Activated CD8-positive, alpha-beta T cell treated with anti-CD3 and anti-CD28 coated beads, Interleukin-2, amount 10 ng/mL, durations not matched to agents 7 days and 5 days (primary cell): ENCODE data around the gene THSD7A. TPM values are rescaled to one million over a fixed set of nuclear protein-coding genes. Genes with fewer than 3 reads are reported as not detected.

ENCODE experiments used
- ATAC-seq: fragments of 150-1000 bp; cut with Tn5 transposase; one replicate; pipeline ENCODE4 v1.10.0; 2021; ENCODE audit warnings: moderate library complexity
- CTCF ChIA-PET: fragments of 350-600 bp; sonication (Branson Sonifier 250); formaldehyde crosslinking; loops from one replicate; lab custom pipeline; 2021; ENCODE audit warnings: antibody characterized with exemption; lab: Charles Lee
- POLR2A ChIA-PET: fragments of 350-600 bp; sonication (Branson Sonifier 250); formaldehyde crosslinking; loops from one replicate; lab custom pipeline; 2021; ENCODE audit warnings: antibody characterized with exemption; lab: Charles Lee
- DNase-seq: peaks from one replicate; pipeline ENCODE4 v3.0.0-alpha.2; 2020
- H3K27ac Mint-ChIP-seq: one replicate; pipeline ENCODE4 v1.8.0; 2021; ENCODE audit warnings: mild to moderate bottlenecking, mixed read lengths
- H3K27me3 Mint-ChIP-seq: one replicate; pipeline ENCODE4 v1.8.0; 2021; ENCODE audit warnings: low read depth, mixed read lengths
- H3K36me3 Mint-ChIP-seq: one replicate; pipeline ENCODE4 v1.8.0; 2021; ENCODE audit warnings: low read depth, mixed read lengths
- H3K4me1 Mint-ChIP-seq: one replicate; pipeline ENCODE4 v1.8.0; 2021; ENCODE audit warnings: low read depth, mixed read lengths
- H3K4me3 Mint-ChIP-seq: one replicate; pipeline ENCODE4 v1.8.0; 2021; ENCODE audit warnings: mild to moderate bottlenecking, mixed read lengths
- H3K9me3 Mint-ChIP-seq: one replicate; pipeline ENCODE4 v1.8.0; 2022; ENCODE audit warnings: mixed read lengths; ENCODE audit not compliant: insufficient read depth
- total RNA-seq, 2 experiments: library from RNA; stranded (reverse); gene quantifications; one replicate each; pipeline ENCODE4 v1.2.3, GENCODE V29; 2021

THSD7A gene
- total RNA-seq, 2 experiments from 2014 or later: not detected

DNA sequence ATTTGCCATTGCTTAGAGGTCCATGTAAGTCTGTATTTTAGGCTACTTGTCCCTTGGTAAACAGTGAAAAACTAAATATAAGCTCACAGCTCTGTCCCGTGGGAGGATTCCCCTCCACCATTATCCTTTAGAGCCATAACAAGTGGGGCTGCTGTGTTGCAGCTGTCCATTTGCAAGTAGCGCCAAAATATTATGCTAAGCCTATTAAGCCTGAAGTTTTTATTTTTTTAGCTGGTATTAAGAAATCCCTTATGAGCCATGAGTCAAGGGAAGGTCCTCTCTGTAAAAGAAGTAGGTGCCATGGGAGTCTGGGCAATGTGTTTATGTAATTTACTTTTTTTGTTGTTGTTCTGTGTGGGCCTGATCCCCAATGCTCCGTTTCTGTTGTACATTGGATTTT, 183.9 kb downstream of the THSD7A start:
- DNase-seq (no peak), ATAC-seq (no peak)
- POLR2A ChIA-PET: no interaction called here
- Mint-ChIP-seq H3K27me3 (no peaks in the 10 kb centered on the region), H3K4me1 (no peaks in the 10 kb centered on the region), H3K4me3 (no peak overlapping the region), H3K27ac (no peak overlapping the region), H3K9me3 (no peaks in the 10 kb centered on the region), H3K36me3 (no peaks in the 10 kb centered on the region)
- CTCF ChIA-PET: no interaction called here

DNA sequence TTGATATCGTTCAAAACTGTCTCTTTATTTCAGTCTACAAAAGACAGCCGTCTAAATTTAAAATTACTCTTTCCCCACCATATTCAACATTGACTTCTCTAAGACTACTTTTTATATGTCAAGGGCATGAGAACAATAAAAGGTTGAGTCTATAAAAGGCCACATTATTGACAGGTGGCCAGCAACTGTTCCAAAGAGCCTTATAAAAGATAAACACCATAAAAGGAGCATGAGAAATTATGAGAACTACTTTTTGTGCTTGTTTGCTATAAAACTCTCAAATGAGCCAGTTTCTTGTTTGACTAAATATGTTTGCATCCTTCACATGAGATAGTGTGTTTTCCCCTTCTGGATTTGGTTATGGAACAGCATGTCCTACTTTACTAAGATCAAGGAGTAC, 189.2 kb downstream of the THSD7A start:
- H3K27ac Mint-ChIP-seq: no peak overlapping the region
- POLR2A ChIA-PET: no interaction called here
- DNase-seq (no peak), ATAC-seq (no peak)
- H3K9me3 Mint-ChIP-seq: no peaks in the 10 kb centered on the region
- CTCF ChIA-PET: no interaction called here
- H3K36me3 Mint-ChIP-seq: no peaks in the 10 kb centered on the region
- H3K27me3 Mint-ChIP-seq: no peaks in the 10 kb centered on the region
- H3K4me3 Mint-ChIP-seq: no peak overlapping the region
- no peaks in the 10 kb centered on the region for H3K4me1 Mint-ChIP-seq

DNA sequence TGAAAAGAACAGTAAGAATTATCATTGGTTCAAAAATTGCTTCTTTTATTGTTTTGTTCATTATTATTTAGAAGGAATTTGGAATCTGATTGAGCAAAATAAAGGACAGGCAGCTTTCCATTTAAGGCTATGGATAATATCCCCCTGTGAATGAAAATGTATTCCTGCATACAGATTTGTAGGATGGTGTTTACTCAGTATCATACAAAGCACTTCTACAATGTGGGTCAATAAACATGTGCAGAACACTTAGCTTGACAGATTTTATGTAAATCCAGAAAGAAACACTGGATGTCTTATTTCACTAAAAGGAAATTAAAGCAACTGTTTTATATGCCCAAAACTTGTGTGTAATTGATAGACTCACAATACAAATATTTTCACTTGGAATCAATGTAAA, 189.7 kb downstream of the THSD7A start:
- no peak overlapping the region for H3K27ac Mint-ChIP-seq
- ChIA-PET POLR2A (no interaction called here), CTCF (no interaction called here)
- no peaks in the 10 kb centered on the region for H3K9me3 Mint-ChIP-seq
- H3K36me3 Mint-ChIP-seq: no peaks in the 10 kb centered on the region
- no peaks in the 10 kb centered on the region for H3K27me3 Mint-ChIP-seq
- DNase-seq (no peak), ATAC-seq (no peak)
- H3K4me1 Mint-ChIP-seq: no peaks in the 10 kb centered on the region
- H3K4me3 Mint-ChIP-seq: no peak overlapping the region

DNA sequence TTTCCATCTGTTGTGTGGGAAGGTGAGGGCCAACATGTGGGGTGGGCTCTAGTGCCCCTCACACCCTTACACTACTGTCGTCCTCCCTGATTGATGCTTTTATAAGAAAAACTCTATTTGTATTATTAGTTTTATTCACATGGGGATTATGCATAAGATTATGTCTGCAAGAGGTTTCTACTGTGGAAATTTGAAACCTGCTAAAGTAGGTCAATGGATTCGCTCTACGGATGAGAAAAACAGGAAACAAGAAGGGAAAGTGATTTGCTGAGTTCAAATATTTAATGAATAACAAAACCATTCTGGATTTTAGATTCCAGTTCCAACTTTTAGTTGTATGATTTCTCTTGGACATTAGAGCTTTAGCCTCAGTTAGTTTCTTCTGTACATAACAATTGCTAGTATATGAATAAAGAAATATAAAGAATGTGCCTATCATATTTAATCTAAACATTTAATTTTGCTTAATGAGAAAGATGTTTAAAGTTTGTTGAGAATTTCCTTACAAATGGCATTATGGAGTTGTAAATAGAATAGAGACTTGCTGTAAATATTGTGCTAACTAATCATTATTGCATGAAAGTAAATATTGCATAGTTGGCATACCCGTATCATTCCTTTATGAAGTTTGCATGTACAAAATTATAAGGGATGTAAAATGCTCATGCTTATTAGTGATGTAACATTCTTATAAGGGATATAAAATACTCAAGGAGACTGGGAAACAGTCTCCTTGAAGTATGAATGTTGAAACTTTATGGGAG, 193.8 kb downstream of the THSD7A start:
- no peaks in the 10 kb centered on the region for H3K36me3 Mint-ChIP-seq
- no peak overlapping the region for H3K27ac Mint-ChIP-seq
- H3K4me3 Mint-ChIP-seq: no peak overlapping the region
- ATAC-seq: no peak
- H3K4me1 Mint-ChIP-seq: no peaks in the 10 kb centered on the region
- H3K27me3 Mint-ChIP-seq: no peaks in the 10 kb centered on the region
- ChIA-PET CTCF (no interaction called here), POLR2A (no interaction called here)
- no peak for DNase-seq
- H3K9me3 Mint-ChIP-seq: no peaks in the 10 kb centered on the region

DNA sequence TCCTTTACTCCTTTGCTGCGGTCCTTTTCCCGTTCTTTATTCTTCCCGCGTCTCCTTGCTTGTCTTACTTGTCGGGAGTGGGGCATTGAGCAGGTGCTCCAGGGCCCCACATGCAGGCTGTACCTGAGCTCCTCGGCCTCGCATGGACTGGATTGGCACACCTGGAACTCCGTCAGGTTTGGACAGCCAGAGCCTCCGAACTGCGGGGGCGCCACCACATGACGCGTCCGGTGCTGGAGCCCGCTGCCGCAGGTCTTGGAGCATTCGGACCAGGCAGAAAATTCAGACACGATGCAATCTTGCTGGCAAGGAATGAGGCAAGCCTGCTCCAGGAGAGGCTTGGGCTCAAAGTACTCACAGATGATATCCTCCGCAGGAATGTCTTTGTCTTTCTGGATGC, 195.7 kb downstream of the THSD7A start:
- no peaks in the 10 kb centered on the region for H3K27me3 Mint-ChIP-seq
- H3K36me3 Mint-ChIP-seq: no peaks in the 10 kb centered on the region
- H3K9me3 Mint-ChIP-seq: no peaks in the 10 kb centered on the region
- ChIA-PET CTCF (no interaction called here), POLR2A (no interaction called here)
- no peaks in the 10 kb centered on the region for H3K4me1 Mint-ChIP-seq
- no peak overlapping the region for H3K27ac Mint-ChIP-seq
- DNase-seq (no peak), ATAC-seq (no peak)
- H3K4me3 Mint-ChIP-seq: no peak overlapping the region

DNA sequence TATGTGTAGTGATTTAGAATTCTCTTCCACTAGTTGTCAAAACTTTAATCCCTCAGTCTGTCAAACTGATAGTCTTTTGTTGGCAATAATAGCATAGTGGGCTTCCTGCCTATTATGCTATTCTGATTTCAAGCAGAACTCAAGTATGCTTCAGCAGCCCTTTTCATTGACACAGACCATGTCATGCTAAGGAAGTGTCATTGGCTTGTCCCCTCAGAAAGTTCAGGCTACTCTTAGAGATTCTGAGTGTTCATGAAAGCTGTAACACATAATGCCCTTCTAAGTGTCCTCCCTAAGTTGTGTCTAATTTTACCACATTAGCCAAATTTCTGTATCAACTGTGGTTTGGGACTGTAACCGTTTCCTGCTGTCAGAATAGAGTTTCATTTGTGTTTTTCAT, 198.7 kb downstream of the THSD7A start:
- POLR2A ChIA-PET: no interaction called here
- CTCF ChIA-PET: no interaction called here
- Mint-ChIP-seq H3K4me3 (no peak overlapping the region), H3K36me3 (no peaks in the 10 kb centered on the region), H3K27me3 (no peaks in the 10 kb centered on the region), H3K27ac (no peak overlapping the region), H3K9me3 (no peaks in the 10 kb centered on the region), H3K4me1 (no peaks in the 10 kb centered on the region)
- no peak for DNase-seq
- ATAC-seq: no peak

DNA sequence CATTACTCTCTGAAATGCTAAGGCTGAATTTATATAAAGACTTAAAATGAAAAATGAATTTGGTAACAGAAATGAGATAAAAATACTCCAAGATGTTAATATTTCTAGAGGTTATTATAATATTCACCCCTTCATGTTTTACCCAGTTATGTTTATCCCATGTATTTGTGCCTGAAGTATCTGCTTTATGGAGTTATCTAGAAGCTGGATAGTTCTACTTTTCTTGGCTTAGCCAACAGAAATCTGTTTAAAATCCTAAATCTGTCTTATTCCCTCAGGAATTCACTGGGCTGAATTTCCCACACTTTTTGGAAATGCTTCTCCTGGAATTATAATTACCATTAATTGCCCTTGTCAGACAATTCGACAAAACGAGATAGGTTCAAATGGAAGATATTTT, 201.6 kb downstream of the THSD7A start:
- POLR2A ChIA-PET: no interaction called here
- H3K36me3 Mint-ChIP-seq: no peaks in the 10 kb centered on the region
- ATAC-seq (no peak), DNase-seq (no peak)
- no peaks in the 10 kb centered on the region for H3K4me1 Mint-ChIP-seq
- H3K27ac Mint-ChIP-seq: no peak overlapping the region
- H3K9me3 Mint-ChIP-seq: no peaks in the 10 kb centered on the region
- no peak overlapping the region for H3K4me3 Mint-ChIP-seq
- CTCF ChIA-PET: no interaction called here
- H3K27me3 Mint-ChIP-seq: no peaks in the 10 kb centered on the region

DNA sequence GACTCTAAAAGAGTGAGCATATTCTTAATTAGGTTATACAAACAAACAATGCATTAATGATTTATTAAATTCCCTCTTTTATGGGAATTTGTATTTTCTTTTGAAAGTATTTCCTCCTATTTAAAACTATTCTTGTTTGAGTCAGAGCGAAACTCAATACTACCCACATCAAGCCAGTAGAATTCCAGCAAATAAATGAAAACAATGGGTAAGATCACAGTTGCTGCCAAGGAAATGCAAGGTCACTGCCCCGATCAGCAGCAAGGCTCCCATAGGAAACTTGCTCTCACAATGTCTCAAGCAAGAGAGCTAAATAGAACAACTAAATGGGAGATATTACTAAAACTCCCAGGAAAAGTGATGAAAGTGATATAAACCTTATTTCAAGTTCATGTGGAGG, 206.3 kb downstream of the THSD7A start:
- no peaks in the 10 kb centered on the region for H3K9me3 Mint-ChIP-seq
- CTCF ChIA-PET: no interaction called here
- H3K36me3 Mint-ChIP-seq: no peaks in the 10 kb centered on the region
- no peaks in the 10 kb centered on the region for H3K4me1 Mint-ChIP-seq
- no peak overlapping the region for H3K27ac Mint-ChIP-seq
- no peak overlapping the region for H3K4me3 Mint-ChIP-seq
- POLR2A ChIA-PET: no interaction called here
- no peaks in the 10 kb centered on the region for H3K27me3 Mint-ChIP-seq
- DNase-seq (no peak), ATAC-seq (no peak)

DNA sequence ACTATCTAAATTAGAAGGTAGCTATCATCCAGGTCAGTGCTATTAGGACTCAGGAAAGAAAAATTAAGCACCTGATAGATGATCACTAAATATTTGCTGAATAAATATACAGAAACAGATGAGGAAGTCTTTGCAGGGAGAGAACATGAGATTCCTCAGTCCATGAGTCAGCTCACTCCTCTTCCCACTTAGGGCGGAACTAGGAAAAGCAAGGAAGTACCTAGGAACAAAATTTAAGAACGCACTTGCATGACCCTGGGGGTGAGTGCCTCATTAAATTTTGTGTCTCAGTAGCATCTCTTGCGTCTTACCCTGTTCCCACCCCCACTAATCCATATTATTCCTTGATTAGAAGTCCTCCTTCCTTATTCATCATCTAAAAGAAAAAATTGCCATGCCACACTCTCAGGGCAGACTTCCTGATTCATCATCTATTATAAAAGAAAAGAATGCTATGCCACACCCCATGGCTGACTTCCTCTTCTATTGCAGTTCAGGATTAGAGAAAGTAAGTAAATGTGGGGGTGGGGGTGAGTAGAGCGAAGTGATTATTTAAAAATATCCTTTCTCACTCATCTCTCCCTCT, 208.8 kb downstream of the THSD7A start:
- DNase-seq (no peak), ATAC-seq (no peak)
- Mint-ChIP-seq H3K27ac (no peak overlapping the region), H3K36me3 (no peaks in the 10 kb centered on the region), H3K27me3 (no peaks in the 10 kb centered on the region), H3K9me3 (no peaks in the 10 kb centered on the region), H3K4me3 (no peak overlapping the region), H3K4me1 (no peaks in the 10 kb centered on the region)
- CTCF ChIA-PET: no interaction called here
- POLR2A ChIA-PET: no interaction called here

DNA sequence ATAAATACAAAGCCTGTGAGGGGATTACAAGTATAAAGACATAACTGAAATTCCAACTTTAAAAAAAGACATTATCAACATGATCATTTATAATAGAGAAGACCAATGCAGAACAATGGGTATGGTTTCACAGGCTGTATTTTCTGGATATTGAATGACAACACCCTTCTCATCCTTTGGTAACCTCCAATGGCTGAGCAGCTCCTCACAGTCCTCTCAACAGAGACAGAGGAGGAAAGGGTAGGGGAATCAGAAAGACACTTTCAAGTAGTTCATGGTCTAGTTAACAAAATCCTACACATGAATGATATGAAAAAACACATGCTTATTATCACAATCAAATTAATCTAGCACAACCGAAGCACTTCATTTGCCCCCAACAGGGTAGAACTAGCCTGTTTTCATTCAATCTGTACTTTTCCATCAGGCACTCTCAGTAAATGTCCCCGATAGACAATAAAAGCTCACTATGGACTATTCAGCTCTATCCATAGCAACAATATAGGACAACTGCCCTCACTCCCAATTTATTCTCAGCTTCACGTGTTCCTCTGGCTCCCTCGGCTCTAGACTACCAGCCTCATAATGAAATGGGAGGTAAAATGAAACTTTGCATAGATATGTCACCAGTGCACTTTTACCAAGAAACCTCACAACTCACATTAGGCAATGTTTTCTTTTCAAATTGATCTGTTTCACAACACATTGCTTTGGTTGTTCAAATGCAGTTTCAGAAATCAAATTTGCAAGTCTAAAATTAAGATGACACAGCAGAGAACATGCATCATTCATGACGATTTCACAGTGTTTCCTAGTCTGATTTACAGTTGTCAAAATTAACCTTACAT, 211.4 kb downstream of the THSD7A start:
- Mint-ChIP-seq H3K9me3 (no peaks in the 10 kb centered on the region), H3K4me3 (no peak overlapping the region), H3K36me3 (no peaks in the 10 kb centered on the region), H3K27me3 (no peaks in the 10 kb centered on the region), H3K27ac (no peak overlapping the region), H3K4me1 (no peaks in the 10 kb centered on the region)
- ChIA-PET POLR2A (no interaction called here), CTCF (no interaction called here)
- no peak for ATAC-seq
- DNase-seq: no peak

DNA sequence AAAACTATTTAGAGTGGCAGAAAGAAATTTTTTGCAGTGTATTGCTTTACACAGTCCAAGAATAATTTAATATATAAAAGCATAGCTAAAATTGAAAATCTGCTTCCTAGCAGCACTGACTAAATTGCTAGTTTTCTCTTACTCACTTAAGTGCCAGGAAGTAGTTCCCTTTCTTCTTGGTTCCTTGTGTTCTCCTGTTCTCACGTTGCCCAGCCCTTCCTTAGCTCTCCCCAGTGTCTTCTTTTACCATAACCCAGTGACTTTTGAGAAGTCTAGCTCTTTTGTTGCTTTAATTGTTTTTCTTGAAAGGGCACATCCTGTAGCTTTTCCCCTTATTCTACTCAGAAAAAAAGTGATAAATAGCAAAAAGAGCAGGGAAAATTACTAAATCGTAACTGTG, 215.5 kb downstream of the THSD7A start:
- Mint-ChIP-seq H3K36me3 (no peaks in the 10 kb centered on the region), H3K27ac (no peak overlapping the region), H3K4me3 (no peak overlapping the region), H3K27me3 (no peaks in the 10 kb centered on the region), H3K9me3 (no peaks in the 10 kb centered on the region), H3K4me1 (no peaks in the 10 kb centered on the region)
- ATAC-seq: no peak
- no peak for DNase-seq
- ChIA-PET CTCF (no interaction called here), POLR2A (no interaction called here)

DNA sequence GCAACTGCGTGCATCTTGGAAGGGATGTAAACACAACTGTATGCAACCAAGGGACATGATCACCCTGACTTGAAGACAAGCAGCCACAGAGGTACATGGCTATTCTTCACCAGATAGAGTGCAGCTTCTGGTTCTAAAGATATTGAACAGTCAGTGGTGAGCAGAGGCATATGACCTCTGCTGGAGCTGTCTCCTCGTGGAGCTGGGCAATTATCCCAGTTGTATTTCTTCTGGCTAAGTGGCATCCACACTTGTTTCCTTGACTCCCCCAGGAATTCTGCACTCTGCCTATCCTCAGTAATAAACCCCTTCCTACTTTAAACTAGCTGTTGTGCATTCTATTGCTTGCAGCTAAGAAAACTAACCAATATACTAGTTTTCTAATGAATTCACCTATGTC, 216.8 kb downstream of the THSD7A start:
- Mint-ChIP-seq H3K9me3 (no peaks in the 10 kb centered on the region), H3K36me3 (no peaks in the 10 kb centered on the region), H3K4me1 (no peaks in the 10 kb centered on the region), H3K27ac (no peak overlapping the region), H3K27me3 (no peaks in the 10 kb centered on the region), H3K4me3 (no peak overlapping the region)
- CTCF ChIA-PET: no interaction called here
- DNase-seq (no peak), ATAC-seq (no peak)
- POLR2A ChIA-PET: no interaction called here
